SK-N-SH treated with all-trans-retinoic acid at 6 μM for 48 hours (cell line): Measurements from ENCODE around the gene LARGE1.

Source experiments
- ATAC-seq: fragments of 200-7000 bp; cut with Tn5 transposase; 3 replicates; pipeline ENCODE4 v1.9.1; 2020; ENCODE audit warnings: mild to moderate bottlenecking, moderate library complexity
- ARNTL ChIP-seq: fragments of 450-650 bp; formaldehyde crosslinking; IDR thresholded peaks from 2 replicates; pipeline ENCODE4 v1.5.0; 2020; ENCODE audit warnings: low read depth, mild to moderate bottlenecking, moderate library complexity, borderline replicate concordance
- BACH2 ChIP-seq: fragments of 250-450 bp; sonication (Bioruptor Pico); IDR thresholded peaks from 2 replicates; pipeline ENCODE4 v1.9.0; 2021; ENCODE audit warnings: mild to moderate bottlenecking, borderline replicate concordance
- CSDC2 ChIP-seq: fragments of 250-450 bp; sonication (Bioruptor Pico); IDR thresholded peaks from 2 replicates; pipeline ENCODE4 v1.5.0; 2020; ENCODE audit warnings: mild to moderate bottlenecking, moderate library complexity
- ESRRG ChIP-seq: fragments of 250-450 bp; sonication (Bioruptor Pico); IDR thresholded peaks from 2 replicates; pipeline ENCODE4 v1.6.1; 2021; ENCODE audit warnings: mild to moderate bottlenecking
- GLIS3 ChIP-seq: fragments of 250-450 bp; sonication (Bioruptor Pico); IDR thresholded peaks from 2 replicates; pipeline ENCODE4 v1.5.0; 2020; ENCODE audit warnings: mild to moderate bottlenecking, moderate library complexity
- ISL1 ChIP-seq: fragments of 250-450 bp; sonication (Bioruptor Pico); IDR thresholded peaks from 2 replicates; pipeline ENCODE4 v2.1.2; 2022; ENCODE audit warnings: mild to moderate bottlenecking, moderate library complexity
- PPARA ChIP-seq: fragments of 250-450 bp; sonication (Bioruptor Pico); IDR thresholded peaks from 2 replicates; pipeline ENCODE4 v1.5.0; 2020; ENCODE audit warnings: mild to moderate bottlenecking, borderline replicate concordance
- RARB ChIP-seq: fragments of 250-450 bp; sonication (Bioruptor Pico); IDR thresholded peaks from 2 replicates; pipeline ENCODE4 v1.8.0; 2021; ENCODE audit warnings: mild to moderate bottlenecking, moderate library complexity
- TCF4 ChIP-seq: fragments of 250-450 bp; sonication (Bioruptor Pico); IDR thresholded peaks from 2 replicates; pipeline ENCODE4 v1.8.0; 2021; ENCODE audit warnings: mild to moderate bottlenecking, moderate library complexity, borderline replicate concordance
- TOX ChIP-seq: fragments of 250-450 bp; sonication (Bioruptor Pico); IDR thresholded peaks from 2 replicates; pipeline ENCODE4 v1.8.0; 2021; ENCODE audit warnings: mild to moderate bottlenecking, moderate library complexity, borderline replicate concordance
- ZC3H10 ChIP-seq: fragments of 250-450 bp; sonication (Bioruptor Pico); IDR thresholded peaks from 2 replicates; pipeline ENCODE4 v1.5.1; 2021; ENCODE audit warnings: mild to moderate bottlenecking, moderate library complexity
- ZFP3 ChIP-seq: fragments of 250-450 bp; sonication (Bioruptor Pico); IDR thresholded peaks from 2 replicates; pipeline ENCODE4 v1.5.0; 2020; ENCODE audit warnings: mild to moderate bottlenecking, moderate library complexity
- ZFP30 ChIP-seq: fragments of 450-650 bp; formaldehyde crosslinking; IDR thresholded peaks from 2 replicates; pipeline ENCODE4 v1.5.0; 2022; ENCODE audit warnings: mild to moderate bottlenecking, moderate library complexity
- ZNF565 ChIP-seq: fragments of 450-650 bp; formaldehyde crosslinking; conservative IDR thresholded peaks from 2 replicates; pipeline ENCODE4 v1.5.0; 2020; ENCODE audit warnings: low read depth, mild to moderate bottlenecking, moderate library complexity
- ZNF70 ChIP-seq: fragments of 450-650 bp; formaldehyde crosslinking; IDR thresholded peaks from 2 replicates; pipeline ENCODE4 v1.5.0; 2020; ENCODE audit warnings: mild to moderate bottlenecking, moderate library complexity
- ZNF8 ChIP-seq: fragments of 450-650 bp; formaldehyde crosslinking; IDR thresholded peaks from 2 replicates; pipeline ENCODE4 v1.5.0; 2020; ENCODE audit warnings: mild to moderate bottlenecking, moderate library complexity
- TF ChIP-seq, protein P1 (sequence below): fragments of 250-450 bp; sonication (Bioruptor Pico); IDR thresholded peaks from 2 replicates; pipeline ENCODE4 v1.8.0; 2021; ENCODE audit warnings: low read depth, mild to moderate bottlenecking, moderate library complexity, borderline replicate concordance
- TF ChIP-seq, protein P2 (sequence below): fragments of 250-450 bp; sonication (Bioruptor Pico); IDR thresholded peaks from 2 replicates; pipeline ENCODE4 v1.5.1; 2021; ENCODE audit warnings: mild to moderate bottlenecking, moderate library complexity
- TF ChIP-seq, protein P3 (sequence below): fragments of 250-450 bp; sonication (Bioruptor Pico); IDR thresholded peaks from 2 replicates; pipeline ENCODE4 v1.8.0; 2020; ENCODE audit warnings: mild to moderate bottlenecking, moderate library complexity, borderline replicate concordance
- TF ChIP-seq, protein P4 (sequence below): fragments of 250-450 bp; sonication (Bioruptor Pico); IDR thresholded peaks from 2 replicates; pipeline ENCODE4 v1.5.0; 2020; ENCODE audit warnings: mild to moderate bottlenecking, moderate library complexity
- TF ChIP-seq, protein P5 (sequence below): fragments of 250-450 bp; sonication (Bioruptor Pico); IDR thresholded peaks from 2 replicates; pipeline ENCODE4 v1.5.1; 2020; ENCODE audit warnings: low read depth, mild to moderate bottlenecking, moderate library complexity

The LARGE1 gene

DNA sequence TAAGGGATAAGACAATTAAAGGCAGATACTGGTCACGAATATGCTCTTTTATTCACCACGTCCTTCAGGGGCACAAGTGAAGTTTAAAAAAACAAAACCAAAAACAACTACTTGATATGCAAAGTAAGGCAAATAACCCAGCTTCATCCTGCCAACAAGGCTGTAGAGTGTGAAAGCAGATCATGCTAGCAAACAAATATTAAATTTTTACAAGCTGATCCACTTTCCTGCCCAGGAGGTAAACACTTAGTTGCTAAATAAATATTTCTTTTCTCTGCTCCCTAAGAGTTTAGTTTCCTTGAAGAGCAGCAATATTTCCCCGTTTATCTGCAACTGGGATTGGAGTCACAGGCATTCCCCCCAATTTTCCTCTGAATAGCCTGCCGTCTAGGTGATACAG lies 300.2 kb downstream of the LARGE1 start:
- TF ChIP-seq CSDC2 (CRISPR knock-in tag) (no peak), ISL1 (CRISPR knock-in tag) (no peak), TCF4 (CRISPR knock-in tag) (no peak), ZNF565 (CRISPR knock-in tag) (no peak), BACH2 (no peak), GLIS3 (CRISPR knock-in tag) (no peak), ZNF8 (CRISPR knock-in tag) (no peak), ESRRG (CRISPR knock-in tag) (no peak), PPARA (CRISPR knock-in tag) (no peak), RARB (CRISPR knock-in tag) (no peak), ZFP3 (CRISPR knock-in tag) (no peak), TOX (no peak), ZC3H10 (CRISPR knock-in tag) (no peak), ZNF70 (no peak), ARNTL (CRISPR knock-in tag) (no peak)
- TF ChIP-seq, protein P1, sequence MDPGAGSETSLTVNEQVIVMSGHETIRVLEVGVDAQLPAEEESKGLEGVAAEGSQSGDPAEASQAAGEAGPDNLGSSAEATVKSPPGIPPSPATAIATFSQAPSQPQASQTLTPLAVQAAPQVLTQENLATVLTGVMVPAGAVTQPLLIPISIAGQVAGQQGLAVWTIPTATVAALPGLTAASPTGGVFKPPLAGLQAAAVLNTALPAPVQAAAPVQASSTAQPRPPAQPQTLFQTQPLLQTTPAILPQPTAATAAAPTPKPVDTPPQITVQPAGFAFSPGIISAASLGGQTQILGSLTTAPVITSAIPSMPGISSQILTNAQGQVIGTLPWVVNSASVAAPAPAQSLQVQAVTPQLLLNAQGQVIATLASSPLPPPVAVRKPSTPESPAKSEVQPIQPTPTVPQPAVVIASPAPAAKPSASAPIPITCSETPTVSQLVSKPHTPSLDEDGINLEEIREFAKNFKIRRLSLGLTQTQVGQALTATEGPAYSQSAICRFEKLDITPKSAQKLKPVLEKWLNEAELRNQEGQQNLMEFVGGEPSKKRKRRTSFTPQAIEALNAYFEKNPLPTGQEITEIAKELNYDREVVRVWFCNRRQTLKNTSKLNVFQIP (CRISPR knock-in tag) = no peak
- TF ChIP-seq, protein P2, sequence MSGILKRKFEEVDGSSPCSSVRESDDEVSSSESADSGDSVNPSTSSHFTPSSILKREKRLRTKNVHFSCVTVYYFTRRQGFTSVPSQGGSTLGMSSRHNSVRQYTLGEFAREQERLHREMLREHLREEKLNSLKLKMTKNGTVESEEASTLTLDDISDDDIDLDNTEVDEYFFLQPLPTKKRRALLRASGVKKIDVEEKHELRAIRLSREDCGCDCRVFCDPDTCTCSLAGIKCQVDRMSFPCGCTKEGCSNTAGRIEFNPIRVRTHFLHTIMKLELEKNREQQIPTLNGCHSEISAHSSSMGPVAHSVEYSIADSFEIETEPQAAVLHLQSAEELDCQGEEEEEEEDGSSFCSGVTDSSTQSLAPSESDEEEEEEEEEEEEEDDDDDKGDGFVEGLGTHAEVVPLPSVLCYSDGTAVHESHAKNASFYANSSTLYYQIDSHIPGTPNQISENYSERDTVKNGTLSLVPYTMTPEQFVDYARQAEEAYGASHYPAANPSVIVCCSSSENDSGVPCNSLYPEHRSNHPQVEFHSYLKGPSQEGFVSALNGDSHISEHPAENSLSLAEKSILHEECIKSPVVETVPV (CRISPR knock-in tag) = no peak
- TF ChIP-seq, protein P3, sequence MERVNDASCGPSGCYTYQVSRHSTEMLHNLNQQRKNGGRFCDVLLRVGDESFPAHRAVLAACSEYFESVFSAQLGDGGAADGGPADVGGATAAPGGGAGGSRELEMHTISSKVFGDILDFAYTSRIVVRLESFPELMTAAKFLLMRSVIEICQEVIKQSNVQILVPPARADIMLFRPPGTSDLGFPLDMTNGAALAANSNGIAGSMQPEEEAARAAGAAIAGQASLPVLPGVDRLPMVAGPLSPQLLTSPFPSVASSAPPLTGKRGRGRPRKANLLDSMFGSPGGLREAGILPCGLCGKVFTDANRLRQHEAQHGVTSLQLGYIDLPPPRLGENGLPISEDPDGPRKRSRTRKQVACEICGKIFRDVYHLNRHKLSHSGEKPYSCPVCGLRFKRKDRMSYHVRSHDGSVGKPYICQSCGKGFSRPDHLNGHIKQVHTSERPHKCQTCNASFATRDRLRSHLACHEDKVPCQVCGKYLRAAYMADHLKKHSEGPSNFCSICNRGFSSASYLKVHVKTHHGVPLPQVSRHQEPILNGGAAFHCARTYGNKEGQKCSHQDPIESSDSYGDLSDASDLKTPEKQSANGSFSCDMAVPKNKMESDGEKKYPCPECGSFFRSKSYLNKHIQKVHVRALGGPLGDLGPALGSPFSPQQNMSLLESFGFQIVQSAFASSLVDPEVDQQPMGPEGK = no peak
- TF ChIP-seq, protein P4, sequence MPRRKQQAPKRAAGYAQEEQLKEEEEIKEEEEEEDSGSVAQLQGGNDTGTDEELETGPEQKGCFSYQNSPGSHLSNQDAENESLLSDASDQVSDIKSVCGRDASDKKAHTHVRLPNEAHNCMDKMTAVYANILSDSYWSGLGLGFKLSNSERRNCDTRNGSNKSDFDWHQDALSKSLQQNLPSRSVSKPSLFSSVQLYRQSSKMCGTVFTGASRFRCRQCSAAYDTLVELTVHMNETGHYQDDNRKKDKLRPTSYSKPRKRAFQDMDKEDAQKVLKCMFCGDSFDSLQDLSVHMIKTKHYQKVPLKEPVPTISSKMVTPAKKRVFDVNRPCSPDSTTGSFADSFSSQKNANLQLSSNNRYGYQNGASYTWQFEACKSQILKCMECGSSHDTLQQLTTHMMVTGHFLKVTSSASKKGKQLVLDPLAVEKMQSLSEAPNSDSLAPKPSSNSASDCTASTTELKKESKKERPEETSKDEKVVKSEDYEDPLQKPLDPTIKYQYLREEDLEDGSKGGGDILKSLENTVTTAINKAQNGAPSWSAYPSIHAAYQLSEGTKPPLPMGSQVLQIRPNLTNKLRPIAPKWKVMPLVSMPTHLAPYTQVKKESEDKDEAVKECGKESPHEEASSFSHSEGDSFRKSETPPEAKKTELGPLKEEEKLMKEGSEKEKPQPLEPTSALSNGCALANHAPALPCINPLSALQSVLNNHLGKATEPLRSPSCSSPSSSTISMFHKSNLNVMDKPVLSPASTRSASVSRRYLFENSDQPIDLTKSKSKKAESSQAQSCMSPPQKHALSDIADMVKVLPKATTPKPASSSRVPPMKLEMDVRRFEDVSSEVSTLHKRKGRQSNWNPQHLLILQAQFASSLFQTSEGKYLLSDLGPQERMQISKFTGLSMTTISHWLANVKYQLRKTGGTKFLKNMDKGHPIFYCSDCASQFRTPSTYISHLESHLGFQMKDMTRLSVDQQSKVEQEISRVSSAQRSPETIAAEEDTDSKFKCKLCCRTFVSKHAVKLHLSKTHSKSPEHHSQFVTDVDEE = no peak
- TF ChIP-seq, protein P5, sequence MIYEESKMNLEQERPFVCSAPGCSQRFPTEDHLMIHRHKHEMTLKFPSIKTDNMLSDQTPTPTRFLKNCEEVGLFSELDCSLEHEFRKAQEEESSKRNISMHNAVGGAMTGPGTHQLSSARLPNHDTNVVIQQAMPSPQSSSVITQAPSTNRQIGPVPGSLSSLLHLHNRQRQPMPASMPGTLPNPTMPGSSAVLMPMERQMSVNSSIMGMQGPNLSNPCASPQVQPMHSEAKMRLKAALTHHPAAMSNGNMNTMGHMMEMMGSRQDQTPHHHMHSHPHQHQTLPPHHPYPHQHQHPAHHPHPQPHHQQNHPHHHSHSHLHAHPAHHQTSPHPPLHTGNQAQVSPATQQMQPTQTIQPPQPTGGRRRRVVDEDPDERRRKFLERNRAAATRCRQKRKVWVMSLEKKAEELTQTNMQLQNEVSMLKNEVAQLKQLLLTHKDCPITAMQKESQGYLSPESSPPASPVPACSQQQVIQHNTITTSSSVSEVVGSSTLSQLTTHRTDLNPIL (CRISPR knock-in tag) = no peak
- no peak for ATAC-seq

DNA sequence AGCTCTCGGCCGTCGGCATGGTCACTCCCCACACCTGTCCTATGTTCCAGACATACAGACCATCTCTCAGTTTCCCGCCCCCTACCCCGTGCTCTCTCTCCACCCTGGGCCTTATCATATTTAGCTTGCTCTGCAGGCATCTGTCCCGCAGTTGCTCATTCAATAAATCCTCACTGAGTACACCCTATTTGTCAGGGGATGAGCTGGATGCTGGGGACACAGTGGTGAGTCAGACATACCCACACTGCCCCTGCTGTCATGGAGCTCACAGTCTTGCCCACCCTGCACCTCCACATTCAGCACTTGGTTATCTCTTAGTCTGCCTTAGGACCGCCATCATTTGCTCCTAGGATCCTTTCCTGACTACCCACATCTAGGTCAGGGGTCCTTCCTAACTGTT lies 313.8 kb downstream of the LARGE1 start:
- no peak for ATAC-seq
- TF ChIP-seq, protein P1 (CRISPR knock-in tag) = no peak
- no peak for TF ChIP-seq PPARA (CRISPR knock-in tag)
- no peak for TF ChIP-seq ESRRG (CRISPR knock-in tag)
- TF ChIP-seq, protein P4 = no peak
- no peak for TF ChIP-seq ARNTL (CRISPR knock-in tag)
- TF ChIP-seq TCF4 (CRISPR knock-in tag) = no peak
- TF ChIP-seq GLIS3 (CRISPR knock-in tag) = no peak
- no peak for TF ChIP-seq ISL1 (CRISPR knock-in tag)
- TF ChIP-seq, protein P3 = no peak
- TF ChIP-seq ZFP30 = no peak
- no peak for TF ChIP-seq ZFP3 (CRISPR knock-in tag)
- TF ChIP-seq ZNF565 (CRISPR knock-in tag) = no peak
- no peak for TF ChIP-seq BACH2
- no peak for TF ChIP-seq ZNF8 (CRISPR knock-in tag)
- no peak for TF ChIP-seq ZC3H10 (CRISPR knock-in tag)
- TF ChIP-seq, protein P5 (CRISPR knock-in tag) = no peak
- no peak for TF ChIP-seq RARB (CRISPR knock-in tag)
